Activated naive CD4-positive, alpha-beta T cell treated with anti-CD3 and anti-CD28 coated beads, Interleukin-2, amount 50 U/mL, for 72 hours (primary cell): Measurements from ENCODE around the gene CDK14. TPM values are rescaled to one million over a fixed set of nuclear protein-coding genes. Genes with fewer than 3 reads are reported as not detected.

Source experiments
- ATAC-seq, 2 donors: fragments of 150-1000 bp; cut with Tn5 transposase; 2 replicates each; pipeline ENCODE4 v1.10.0; 2021; ENCODE audit warnings: mild to moderate bottlenecking in 2 of 2, moderate library complexity in 2 of 2
- DNase-seq, 2 donors: peaks; one replicate each; pipeline ENCODE4 v3.0.0; 2021 to 2022; ENCODE audit warnings: low spot score in 2 of 2
- H3K27ac Mint-ChIP-seq, 2 donors: one replicate each; pipeline ENCODE4 v1.8.0; 2022; ENCODE audit warnings: mild to moderate bottlenecking in 2 of 2, mixed read lengths in 2 of 2
- H3K36me3 Mint-ChIP-seq, 2 donors: one replicate each; pipeline ENCODE4 v1.8.0; 2022; ENCODE audit warnings: mixed read lengths in 2 of 2
- H3K9me3 Mint-ChIP-seq, 2 donors: one replicate each; pipeline ENCODE4 v1.8.0; 2022; ENCODE audit warnings: mixed read lengths in 2 of 2
- total RNA-seq, 2 donors: library from RNA; stranded (reverse); gene quantifications; one replicate each; pipeline ENCODE4 v1.2.3, GENCODE V29; 2022

CDK14 gene
- total RNA-seq, 2 donors from 2014 or later = 0.05 to 0.80 TPM

- no peak overlapping the region for H3K27ac Mint-ChIP-seq
- ATAC-seq (no peak), DNase-seq (no peak)
Observed at GRCh38 chr7:91127325-91127724, 531.2 kb downstream of the CDK14 start.

GRCh38 chr7:91127959-91128358 lies 531.8 kb downstream of the CDK14 start:
- H3K27ac Mint-ChIP-seq = no peak overlapping the region
- H3K36me3 Mint-ChIP-seq = no peaks in the 10 kb centered on the region
- DNase-seq (no peak), ATAC-seq (no peak)
- no peaks in the 10 kb centered on the region for H3K9me3 Mint-ChIP-seq

More at GRCh38 chr7:91127325-91127724, 531.2 kb downstream of the CDK14 start:
- no peaks in the 10 kb centered on the region for H3K9me3 Mint-ChIP-seq
- H3K36me3 Mint-ChIP-seq = no peaks in the 10 kb centered on the region

- Mint-ChIP-seq H3K36me3 (no peaks in the 10 kb centered on the region), H3K27ac (no peak overlapping the region), H3K9me3 (no peaks in the 10 kb centered on the region)
Observed at GRCh38 chr7:91128683-91129348, 532.7 kb downstream of the CDK14 start.

GRCh38 chr7:91135300-91135699 lies 539.2 kb downstream of the CDK14 start:
- DNase-seq (no peak), ATAC-seq (no peak)
- H3K9me3 Mint-ChIP-seq = no peaks in the 10 kb centered on the region
- H3K36me3 Mint-ChIP-seq = no peaks in the 10 kb centered on the region
- H3K27ac Mint-ChIP-seq = no peak overlapping the region

More at GRCh38 chr7:91128683-91129348, 532.7 kb downstream of the CDK14 start:
- no peak for DNase-seq
- no peak for ATAC-seq

- H3K27ac Mint-ChIP-seq = no peak overlapping the region
- DNase-seq (no peak), ATAC-seq (no peak)
- H3K9me3 Mint-ChIP-seq = no peaks in the 10 kb centered on the region
- no peaks in the 10 kb centered on the region for H3K36me3 Mint-ChIP-seq
Observed at GRCh38 chr7:91135703-91136430, 539.7 kb downstream of the CDK14 start.

- Mint-ChIP-seq H3K9me3 (no peaks in the 10 kb centered on the region), H3K27ac (no peak overlapping the region), H3K36me3 (no peaks in the 10 kb centered on the region)
- ATAC-seq = no peak
- DNase-seq = no peak
Observed at GRCh38 chr7:91137153-91137787, 541.1 kb downstream of the CDK14 start.

- DNase-seq (no peak), ATAC-seq (no peak)
- Mint-ChIP-seq H3K9me3 (no peaks in the 10 kb centered on the region), H3K36me3 (no peaks in the 10 kb centered on the region), H3K27ac (no peak overlapping the region)
Observed at GRCh38 chr7:91137788-91138368, 541.8 kb downstream of the CDK14 start.

GRCh38 chr7:91140286-91140685 lies 544.2 kb downstream of the CDK14 start:
- ATAC-seq = no peak
- Mint-ChIP-seq H3K9me3 (no peaks in the 10 kb centered on the region), H3K27ac (no peak overlapping the region), H3K36me3 (no peaks in the 10 kb centered on the region)
- DNase-seq = no peak

GRCh38 chr7:91140982-91141381 lies 544.9 kb downstream of the CDK14 start:
- H3K27ac Mint-ChIP-seq = no peak overlapping the region
- no peak for ATAC-seq
- H3K36me3 Mint-ChIP-seq = no peaks in the 10 kb centered on the region

GRCh38 chr7:91142743-91143142 lies 546.6 kb downstream of the CDK14 start:
- Mint-ChIP-seq H3K9me3 (no peaks in the 10 kb centered on the region), H3K27ac (no peak overlapping the region), H3K36me3 (no peaks in the 10 kb centered on the region)
- no peak for DNase-seq
- no peak for ATAC-seq

More at GRCh38 chr7:91140982-91141381, 544.9 kb downstream of the CDK14 start:
- no peaks in the 10 kb centered on the region for H3K9me3 Mint-ChIP-seq
- DNase-seq = no peak

GRCh38 chr7:91149341-91150246 lies 553.5 kb downstream of the CDK14 start:
- no peak overlapping the region for H3K27ac Mint-ChIP-seq
- DNase-seq (no peak), ATAC-seq (no peak)
- H3K9me3 Mint-ChIP-seq = no peaks in the 10 kb centered on the region
- no peaks in the 10 kb centered on the region for H3K36me3 Mint-ChIP-seq

- H3K27ac Mint-ChIP-seq = no peak overlapping the region
- H3K9me3 Mint-ChIP-seq = no peaks in the 10 kb centered on the region
- DNase-seq = no peak
- ATAC-seq = peak in 1 of 2 donors; percentile 72
- H3K36me3 Mint-ChIP-seq = no peaks in the 10 kb centered on the region
Observed at GRCh38 chr7:91151916-91152315, 555.8 kb downstream of the CDK14 start.

GRCh38 chr7:91156316-91157185 lies 560.4 kb downstream of the CDK14 start:
- Mint-ChIP-seq H3K36me3 (no peaks in the 10 kb centered on the region), H3K27ac (no peak overlapping the region), H3K9me3 (no peaks in the 10 kb centered on the region)
- no peak for DNase-seq
- no peak for ATAC-seq

- no peak for DNase-seq
- no peak for ATAC-seq
- Mint-ChIP-seq H3K36me3 (no peaks in the 10 kb centered on the region), H3K9me3 (no peaks in the 10 kb centered on the region), H3K27ac (no peak overlapping the region)
Observed at GRCh38 chr7:91157579-91158320, 561.6 kb downstream of the CDK14 start.

- ATAC-seq (no peak), DNase-seq (no peak)
- no peaks in the 10 kb centered on the region for H3K36me3 Mint-ChIP-seq
- H3K27ac Mint-ChIP-seq = no peak overlapping the region
- H3K9me3 Mint-ChIP-seq = no peaks in the 10 kb centered on the region
Observed at GRCh38 chr7:91162436-91162835, 566.3 kb downstream of the CDK14 start.
